NCI-H2107 (cell line): ENCODE results near the gene TMEM61.
"Not testable (repeated sequence)": the region's sequence is repeated elsewhere in the genome, so short reads cannot be mapped to it uniquely, and the experiment has no call there.

Experiments
- DNase-seq: peaks from one replicate; lab custom pipeline; 2025; lab: John Stamatoyannopoulos, UW

TMEM61 gene

GRCh38 chr1:54962612-54963395 lies 17.6 kb upstream of the TMEM61 start:
- no peak for DNase-seq

DNA sequence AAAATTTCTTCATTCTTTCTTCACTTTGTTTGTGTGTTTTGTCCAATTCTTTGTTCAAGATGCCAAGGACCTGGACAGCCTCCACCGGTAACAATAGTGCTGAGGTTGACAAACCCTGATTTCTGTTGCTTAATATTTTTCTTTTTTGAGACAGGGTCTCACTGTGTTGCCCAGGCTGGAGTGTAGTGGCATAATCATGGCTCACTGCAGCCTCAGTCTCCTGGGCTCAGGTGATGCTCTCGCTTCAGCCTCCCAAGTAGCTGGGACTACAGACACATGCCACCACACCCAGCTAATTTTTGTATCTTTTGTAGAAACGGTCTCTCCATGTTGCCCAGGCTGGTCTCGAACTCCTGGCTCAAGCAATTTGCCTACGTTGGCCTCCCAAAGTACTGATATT lies 16.6 kb upstream of the TMEM61 start:
- DNase-seq: not testable (repeated sequence)

DNA sequence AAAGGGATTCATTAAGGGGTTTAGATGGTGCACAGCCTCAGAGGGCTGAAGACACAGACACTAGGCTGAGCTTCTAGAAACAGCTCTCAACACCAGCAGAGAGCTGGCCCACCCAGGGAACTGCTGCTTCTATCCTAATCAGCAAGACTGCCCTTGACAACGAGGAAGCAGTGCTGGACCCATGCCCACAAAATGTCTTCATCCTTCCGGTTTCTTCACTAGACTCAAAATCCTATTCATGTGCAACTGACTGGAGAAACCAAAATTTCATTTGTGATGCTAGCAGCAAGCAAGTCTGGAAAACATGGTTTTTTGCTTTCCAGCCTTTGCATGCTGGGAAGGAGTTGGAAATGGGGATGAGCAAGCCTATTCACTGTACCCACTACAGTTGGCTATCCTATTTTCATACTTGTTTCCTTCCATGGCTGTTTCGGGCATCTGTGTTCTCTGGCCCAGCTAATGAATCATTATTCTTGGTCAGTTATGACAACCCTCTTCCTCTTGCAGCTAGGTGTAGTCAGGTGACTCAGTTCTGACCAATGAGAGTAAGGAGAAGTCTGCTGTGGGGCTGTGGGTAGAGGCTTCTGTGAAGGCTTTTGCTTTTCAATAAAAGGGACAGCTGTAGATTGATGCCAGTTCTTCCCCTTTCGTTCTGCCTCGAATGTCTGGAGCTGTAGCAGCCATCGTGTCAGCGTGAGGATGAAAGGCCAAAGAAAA lies 14.6 kb upstream of the TMEM61 start:
- no peak for DNase-seq

DNA sequence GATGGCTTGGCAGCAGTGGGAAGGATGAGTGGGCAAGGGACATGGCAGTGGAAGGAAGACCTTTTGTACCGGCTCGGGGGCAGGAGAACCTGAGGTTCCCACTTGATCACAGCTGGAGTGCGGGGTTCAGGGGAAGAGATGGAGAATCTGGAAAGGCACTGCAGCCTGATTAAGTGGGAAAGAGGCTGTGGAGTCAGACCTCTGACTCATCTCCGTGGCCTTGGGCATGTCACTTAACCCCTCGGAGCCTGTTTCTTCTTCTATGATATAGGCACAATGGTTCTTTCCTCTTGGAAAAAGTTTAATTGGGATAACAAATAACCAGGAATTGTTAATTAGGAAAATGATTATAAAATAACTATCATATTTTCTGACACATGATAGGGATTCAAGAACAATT lies 13.1 kb upstream of the TMEM61 start:
- DNase-seq: no peak

DNA sequence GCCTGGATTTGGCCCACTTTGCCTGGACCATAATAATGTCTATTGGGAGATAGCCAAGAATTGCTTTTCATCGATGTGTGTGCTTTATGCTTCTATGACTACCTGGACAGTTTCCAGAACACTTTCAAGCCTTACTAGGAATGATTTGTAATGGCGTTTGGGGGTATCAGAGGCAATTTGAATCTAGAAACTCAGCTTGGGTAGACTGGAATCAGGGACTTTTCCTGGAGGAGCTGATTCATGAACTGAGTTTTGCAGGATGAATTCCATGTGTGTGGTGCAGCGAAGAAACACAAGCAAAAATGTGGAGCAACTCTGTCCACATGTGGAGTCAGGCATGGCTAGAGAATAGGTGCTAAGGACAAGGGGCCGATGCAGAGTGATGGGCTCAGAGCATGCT lies 11.9 kb upstream of the TMEM61 start:
- no peak for DNase-seq

DNA sequence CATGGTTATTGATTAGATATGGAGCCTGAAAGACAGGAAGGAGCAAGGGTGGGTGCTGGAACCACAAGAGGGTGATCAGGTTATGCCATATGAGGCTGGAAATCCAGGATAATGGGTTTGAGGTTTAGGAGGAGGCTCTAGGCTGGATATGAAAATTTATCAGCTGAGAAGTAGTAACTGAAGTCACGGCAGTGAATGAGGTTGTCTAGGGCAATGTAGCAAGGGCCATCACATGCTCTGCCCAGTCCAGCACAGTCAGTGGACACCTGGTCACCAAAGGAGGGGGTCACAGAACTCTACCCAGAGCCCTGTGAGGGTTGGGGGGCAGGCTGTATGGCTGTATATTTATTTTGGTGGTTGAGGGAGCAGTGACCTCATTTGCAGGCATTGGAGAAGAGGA lies 10.5 kb upstream of the TMEM61 start:
- DNase-seq: no peak

DNA sequence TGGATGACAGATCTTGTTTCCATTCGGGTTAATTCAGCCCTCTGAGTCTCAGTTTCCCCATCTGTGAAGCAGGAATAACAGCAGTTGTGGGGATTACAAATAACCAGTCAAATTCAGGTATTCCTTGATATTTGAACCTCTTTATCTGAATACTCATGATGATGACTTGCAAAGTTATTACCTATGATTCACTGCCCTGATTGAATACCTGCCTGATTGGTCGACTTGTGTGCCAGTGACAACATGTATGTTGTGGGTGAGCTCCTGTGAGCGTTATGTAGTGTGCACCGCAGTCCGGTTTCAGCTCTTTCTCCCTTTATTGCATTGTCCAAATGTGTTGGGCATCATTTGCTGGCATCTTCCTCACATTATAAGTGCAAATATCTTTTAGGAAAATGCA lies 9.5 kb upstream of the TMEM61 start:
- no peak for DNase-seq

DNA sequence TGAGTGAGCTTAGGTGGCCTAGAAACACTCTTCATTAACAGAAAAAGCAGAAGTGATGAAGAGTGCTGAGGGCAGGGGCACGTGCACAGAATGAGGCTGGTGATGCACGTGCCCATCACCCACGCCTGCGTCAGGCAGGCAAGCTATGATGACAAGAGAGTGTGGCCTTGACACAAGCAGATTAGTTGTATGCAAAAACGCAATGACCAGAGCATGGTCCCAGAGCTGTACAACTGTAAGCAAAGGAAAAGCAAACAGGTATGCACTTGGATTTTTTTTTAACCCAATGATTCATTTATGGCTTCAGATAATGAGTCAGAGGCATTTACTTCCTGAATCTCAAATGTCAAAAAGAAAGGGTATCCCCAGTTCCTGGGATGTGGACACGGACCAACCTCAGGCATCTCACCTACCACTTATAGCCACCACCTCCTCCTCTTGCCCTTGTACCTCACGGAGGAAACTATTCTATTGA lies 9.1 kb upstream of the TMEM61 start:
- DNase-seq: no peak

- no peak for DNase-seq
These were observed 8.0 kb upstream of the TMEM61 start for GRCh38 chr1:54972436-54972835.

- no peak for DNase-seq
These were observed 7.1 kb upstream of the TMEM61 start for GRCh38 chr1:54973205-54973921.

DNA sequence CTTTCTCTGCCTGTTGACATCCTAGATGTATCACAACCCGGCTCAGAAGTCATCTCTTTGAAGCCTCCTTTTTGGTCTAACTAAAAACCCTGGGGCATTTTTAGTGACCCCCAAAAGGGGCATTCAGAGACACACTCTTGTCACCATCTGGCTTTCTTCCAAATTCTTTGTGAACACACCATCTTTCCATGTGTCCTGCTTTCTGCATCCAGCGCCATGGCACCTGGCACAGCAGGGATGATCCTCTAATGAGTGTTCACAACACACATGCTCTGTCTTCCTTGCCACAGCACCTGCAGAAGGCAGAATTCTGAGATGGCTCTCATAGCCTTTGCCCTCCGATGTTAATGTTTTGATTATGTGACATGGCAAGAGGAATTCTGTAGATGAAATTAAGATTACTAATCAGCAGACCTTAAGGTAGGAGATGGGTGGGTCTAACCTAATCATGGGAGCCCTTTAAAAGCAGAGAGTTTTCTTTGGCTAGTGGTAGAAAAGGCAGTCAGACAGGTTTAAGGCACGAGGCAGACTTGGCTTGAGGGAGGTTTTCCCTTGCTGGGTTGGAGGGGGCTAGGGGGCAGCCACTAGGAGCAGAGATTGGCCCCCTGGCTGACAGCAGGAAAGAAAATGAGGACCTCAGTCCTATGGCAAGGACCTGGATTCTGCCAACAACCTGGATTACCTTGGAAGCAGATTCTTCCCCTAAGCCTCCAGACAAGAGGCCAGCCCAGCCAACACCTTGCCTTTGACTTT lies 4.9 kb upstream of the TMEM61 start:
- no peak for DNase-seq

DNA sequence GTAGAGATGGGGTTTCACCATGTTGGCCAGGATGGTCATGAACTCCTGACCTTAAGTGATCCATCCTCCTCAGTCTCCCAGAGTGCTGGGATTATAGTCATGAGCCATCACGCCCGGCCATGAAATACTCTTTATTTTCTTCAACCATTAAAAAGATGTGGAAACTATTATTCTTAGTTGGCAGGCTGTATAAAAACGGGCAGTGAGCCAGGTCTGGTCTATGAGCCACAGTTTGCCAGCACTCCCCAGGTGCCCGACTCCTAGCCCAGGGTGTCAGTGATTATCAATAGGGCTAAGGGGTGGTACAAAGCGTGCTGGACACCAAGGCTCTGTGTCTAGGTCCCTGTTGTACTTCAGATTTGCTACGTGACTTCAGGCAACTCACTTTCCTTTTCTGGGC lies 3.7 kb upstream of the TMEM61 start:
- DNase-seq: no peak

GRCh38 chr1:54977533-54978297 lies 2.7 kb upstream of the TMEM61 start:
- DNase-seq: no peak

GRCh38 chr1:54978528-54979326 lies 1.7 kb upstream of the TMEM61 start:
- DNase-seq: no peak

GRCh38 chr1:54979327-54979891 lies 1.0 kb upstream of the TMEM61 start:
- no peak for DNase-seq

DNA sequence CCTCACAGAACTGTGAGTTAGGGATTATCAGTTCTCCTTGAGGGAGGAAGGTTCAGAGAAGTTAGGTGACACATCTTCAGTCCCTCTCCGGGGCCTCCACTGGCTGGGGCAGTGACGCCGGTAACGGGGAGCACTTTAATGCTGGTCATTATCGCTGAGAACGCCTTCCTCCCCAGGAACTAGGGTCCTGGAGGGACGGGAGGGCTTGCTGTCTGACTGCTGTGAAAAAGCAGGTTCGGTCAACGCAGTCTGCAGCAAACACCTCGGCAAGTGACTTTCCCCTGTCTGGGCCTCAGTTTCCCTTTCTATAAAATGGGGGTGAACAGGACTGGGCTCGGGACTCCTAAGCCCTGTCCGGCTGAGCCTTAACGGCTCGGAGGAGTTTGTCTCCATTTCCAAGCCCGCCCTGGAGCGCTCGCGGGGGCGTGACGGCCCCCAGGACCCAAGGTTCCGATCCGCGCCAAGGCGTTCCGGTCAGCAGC lies 341 bp upstream of the TMEM61 start:
- DNase-seq: no peak

DNA sequence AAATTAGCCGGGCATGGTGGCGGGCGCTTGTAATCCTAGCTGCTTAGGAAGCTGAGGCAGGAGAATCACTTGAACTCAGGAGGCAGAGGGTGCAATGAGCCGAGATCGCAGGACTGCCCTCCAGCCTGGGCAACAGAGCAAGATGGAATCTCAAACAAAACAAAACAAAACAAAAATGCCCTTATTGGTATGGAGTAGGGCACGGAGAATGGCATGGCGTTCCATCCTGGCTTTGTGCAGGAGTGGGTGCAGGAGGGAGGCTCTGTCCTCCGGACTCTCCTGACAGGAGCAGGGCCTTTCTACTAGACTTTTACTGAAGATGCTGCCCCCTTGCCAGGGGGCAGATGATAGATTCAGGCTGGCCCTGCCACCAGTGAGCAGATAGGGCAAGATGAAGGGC lies 1.0 kb downstream of the TMEM61 start:
- no peak for DNase-seq

- peak; percentile 36 for DNase-seq
These were observed 2.3 kb downstream of the TMEM61 start for GRCh38 chr1:54982739-54983138.

- peak; percentile 64 for DNase-seq
These were observed 3.9 kb downstream of the TMEM61 start for GRCh38 chr1:54984131-54984842.
